ENCODE data around the gene ACTRT3. TPM values are rescaled to one million over a fixed set of nuclear protein-coding genes. Genes with fewer than 3 reads are reported as not detected.

ACTRT3 gene
- total RNA-seq, 1 experiment from 2014 or later, result 1.7 TPM

- H3K27me3 ChIP-seq (ENCODE audit: control insufficient read depth, insufficient read depth, low read length), result no peaks in the 10 kb centered on the region
- TF ChIP-seq POLR2AphosphoS5 (IDR thresholded peaks at IDR 0.05; ENCODE audit: low read depth, low read length) (peak; percentile 97), TCF7L2 (IDR thresholded peaks at IDR 0.05; ENCODE audit: low read depth, low read length) (no peak), SIN3A (IDR thresholded peaks at IDR 0.05; ENCODE audit: borderline replicate concordance, insufficient read depth, low read depth, low read length) (peak; percentile 58; the same call in 1 of the 2 replicates), CTCF (IDR thresholded peaks at IDR 0.05) (no peak), REST (IDR thresholded peaks at IDR 0.05; ENCODE audit: insufficient read depth in 1 of 2, low read depth in 2 of 2, low read length in 1 of 2) (0 out of 4 replicates have a peak, but pooled peaks of 1 of the 2 experiments have one; percentile 33)
- peak; percentile 51 for DNase-seq (ENCODE audit: low read depth, low spot score)
- in situ Hi-C loops (cut with HindIII; ENCODE audit: low pct_unique_long_range_greater_than_20kb, low sequenced_read_pairs) (no loop called here), intact Hi-C loops (cut with micrococcal nuclease; ENCODE audit: unreplicated experiment) (no loop called here)
- peak; percentile 96 for ATAC-seq
- POLR2A ChIA-PET, result interaction anchor here (0.6 kb wide), 1 partner anchor 544 kb away, joined by 8 read pairs; no protein-coding TSS in a partner anchor
- H3K4me3 ChIP-seq (ENCODE audit: low read depth in 2 of 2, low read length in 2 of 2), result peak within 1 kb of the TSS; percentile 90 to 98
- no peaks in the 10 kb centered on the region for H3K9me3 ChIP-seq (ENCODE audit: control insufficient read depth, insufficient read depth, low read depth, low read length)
- BruUV-seq (replicated peaks), result TSS peak; percentile 99
- H3K36me3 ChIP-seq (ENCODE audit: control insufficient read depth, insufficient read depth, low read length), result peaks cover 21% of the 10 kb centered on the region
- H3K27ac ChIP-seq (ENCODE audit: low read length), result peak within 1 kb of the TSS; percentile 97
- H3K4me1 ChIP-seq (ENCODE audit: control insufficient read depth, insufficient read depth, low read length), result peaks cover 9% of the 10 kb centered on the region
- CTCF ChIA-PET, result no interaction called here
Measured at GRCh38 chr3:169772897-169773816, 3.8 kb upstream of the ACTRT3 start, which contains the start of gene MYNN. Gene MYNN (plus strand): TSS chr3:169773396. CDS start chr3:169774296, 900 bp downstream.

GRCh38 chr3:169772305-169772896 lies 3.0 kb upstream of the ACTRT3 start:
- Histone ChIP-seq H3K9me3 (ENCODE audit: control insufficient read depth, insufficient read depth, low read depth, low read length) (no peaks in the 10 kb centered on the region), H3K27me3 (ENCODE audit: control insufficient read depth, insufficient read depth, low read length) (no peaks in the 10 kb centered on the region), H3K27ac (ENCODE audit: low read length) (peak overlapping the region; percentile 97), H3K36me3 (ENCODE audit: control insufficient read depth, insufficient read depth, low read length) (peaks cover 19% of the 10 kb centered on the region), H3K4me3 (ENCODE audit: low read depth in 2 of 2, low read length in 2 of 2) (peak overlapping the region; percentile 90 to 98), H3K4me1 (ENCODE audit: control insufficient read depth, insufficient read depth, low read length) (peaks cover 9% of the 10 kb centered on the region)
- TF ChIP-seq SIN3A (IDR thresholded peaks at IDR 0.05; ENCODE audit: borderline replicate concordance, insufficient read depth, low read depth, low read length) (no peak), POLR2AphosphoS5 (IDR thresholded peaks at IDR 0.05; ENCODE audit: low read depth, low read length) (no peak), CTCF (IDR thresholded peaks at IDR 0.05) (no peak), TCF7L2 (IDR thresholded peaks at IDR 0.05; ENCODE audit: low read depth, low read length) (no peak; the same call in 1 of the 2 replicates), REST (IDR thresholded peaks at IDR 0.05; ENCODE audit: insufficient read depth in 1 of 2, low read depth in 2 of 2, low read length in 1 of 2) (no peak)
- no TSS peak for BruUV-seq (replicated peaks)
- ATAC-seq (peak; percentile 78), DNase-seq (ENCODE audit: low read depth, low spot score) (peak; percentile 80)
- ChIA-PET POLR2A (interaction anchor here (0.7 to 0.9 kb wide), 2 partner anchors 194 to 319 kb away, joined by 3 to 13 read pairs; partner anchors contain the start of gene SEC62), CTCF (no interaction called here)
- in situ Hi-C loops (cut with HindIII; ENCODE audit: low pct_unique_long_range_greater_than_20kb, low sequenced_read_pairs) (no loop called here), intact Hi-C loops (cut with micrococcal nuclease; ENCODE audit: unreplicated experiment) (no loop called here)
